A673 (cell line): ENCODE results near the gene PPP1R16B.

ENCODE experiments used
- CTCF ChIP-seq: fragments of 300-800, 200-600 bp; sonication (generic); conservative IDR thresholded peaks from 2 replicates; pipeline ENCODE4 v1.5.1; 2017; ENCODE audit warnings: low read depth, mild to moderate bottlenecking, antibody characterized with exemption, low read length, moderate library complexity, mixed read lengths
- EZH2 ChIP-seq: fragments of 200-600 bp; sonication (generic); IDR thresholded peaks from 2 replicates; pipeline ENCODE4 v1.6.1; 2017; ENCODE audit warnings: borderline replicate concordance, low read depth, mild to moderate bottlenecking, mixed read lengths, antibody characterized with exemption, low read length; ENCODE audit not compliant: poor library complexity, severe bottlenecking

GRCh38 chr20:38920411-38920810, 114.9 kb downstream of the PPP1R16B start:
- TF ChIP-seq CTCF (no peak), EZH2 (no peak)
